Sigmoid colon (tissue), 4 donors: ENCODE data around the gene KRR1.
"Not testable (repeated sequence)": the region's sequence is repeated elsewhere in the genome, so short reads cannot be mapped to it uniquely, and the experiment has no call there.

Experiments
- POLR2AphosphoS5 ChIP-seq, 4 donors: sonication (generic); formaldehyde crosslinking; IDR thresholded peaks; one replicate each; pipeline ENCODE4 v1.6.1; 2017; ENCODE audit warnings: antibody characterized with exemption in 4 of 4
- TF ChIP-seq, protein P1 (sequence below), 4 experiments: fragments of 450-650 bp in 3 of 4; fragments of 200-600 bp in 1 of 4; IDR thresholded peaks; one replicate each; pipeline ENCODE4 v1.5.1; 2016 to 2019; ENCODE audit warnings: antibody characterized with exemption in 4 of 4, mild to moderate bottlenecking in 3 of 4, moderate library complexity in 2 of 4

DNA sequence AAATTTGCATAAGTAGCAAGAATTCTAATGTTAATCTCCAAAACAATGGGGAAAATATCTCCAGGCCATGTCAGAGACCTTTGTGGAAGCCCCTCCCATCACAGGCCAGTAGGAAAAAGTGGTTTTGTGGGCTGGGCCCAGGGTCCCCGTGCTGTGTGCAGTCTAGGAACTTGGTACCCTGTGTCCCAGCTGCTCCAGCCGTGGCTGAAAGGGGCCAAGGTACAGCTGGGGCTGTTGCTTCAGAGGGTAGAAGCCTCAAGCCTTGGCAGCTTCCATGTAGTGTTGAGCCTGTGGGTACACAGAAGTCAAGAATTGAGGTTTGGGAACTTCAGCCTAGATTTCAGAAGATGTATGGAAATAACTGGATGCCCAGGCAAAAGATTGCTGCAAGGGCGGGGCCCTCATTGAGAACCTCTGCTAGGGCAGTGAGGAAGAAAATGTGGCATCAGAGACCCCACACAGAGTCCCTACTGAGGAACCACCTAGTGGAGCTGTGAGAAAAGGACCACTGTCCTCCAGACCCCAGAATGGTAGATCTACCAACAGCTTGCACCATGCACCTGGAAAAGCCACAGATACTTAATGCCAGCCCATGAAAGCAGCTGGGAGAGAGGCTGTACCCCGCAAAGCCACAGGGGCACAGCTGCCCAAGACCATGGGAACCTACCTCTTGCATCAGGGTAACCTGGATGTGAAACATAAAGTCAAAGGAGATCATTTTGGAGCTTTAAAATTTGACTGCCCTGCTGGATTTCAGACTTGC, 69.5 kb downstream of the KRR1 start:
- TF ChIP-seq, protein P1, sequence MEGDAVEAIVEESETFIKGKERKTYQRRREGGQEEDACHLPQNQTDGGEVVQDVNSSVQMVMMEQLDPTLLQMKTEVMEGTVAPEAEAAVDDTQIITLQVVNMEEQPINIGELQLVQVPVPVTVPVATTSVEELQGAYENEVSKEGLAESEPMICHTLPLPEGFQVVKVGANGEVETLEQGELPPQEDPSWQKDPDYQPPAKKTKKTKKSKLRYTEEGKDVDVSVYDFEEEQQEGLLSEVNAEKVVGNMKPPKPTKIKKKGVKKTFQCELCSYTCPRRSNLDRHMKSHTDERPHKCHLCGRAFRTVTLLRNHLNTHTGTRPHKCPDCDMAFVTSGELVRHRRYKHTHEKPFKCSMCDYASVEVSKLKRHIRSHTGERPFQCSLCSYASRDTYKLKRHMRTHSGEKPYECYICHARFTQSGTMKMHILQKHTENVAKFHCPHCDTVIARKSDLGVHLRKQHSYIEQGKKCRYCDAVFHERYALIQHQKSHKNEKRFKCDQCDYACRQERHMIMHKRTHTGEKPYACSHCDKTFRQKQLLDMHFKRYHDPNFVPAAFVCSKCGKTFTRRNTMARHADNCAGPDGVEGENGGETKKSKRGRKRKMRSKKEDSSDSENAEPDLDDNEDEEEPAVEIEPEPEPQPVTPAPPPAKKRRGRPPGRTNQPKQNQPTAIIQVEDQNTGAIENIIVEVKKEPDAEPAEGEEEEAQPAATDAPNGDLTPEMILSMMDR (IDR thresholded peaks at IDR 0.05), result not testable (repeated sequence)
- TF ChIP-seq POLR2AphosphoS5 (IDR thresholded peaks at IDR 0.05), result not testable (repeated sequence)
